ENCODE measurements around the gene MED6.

DNA sequence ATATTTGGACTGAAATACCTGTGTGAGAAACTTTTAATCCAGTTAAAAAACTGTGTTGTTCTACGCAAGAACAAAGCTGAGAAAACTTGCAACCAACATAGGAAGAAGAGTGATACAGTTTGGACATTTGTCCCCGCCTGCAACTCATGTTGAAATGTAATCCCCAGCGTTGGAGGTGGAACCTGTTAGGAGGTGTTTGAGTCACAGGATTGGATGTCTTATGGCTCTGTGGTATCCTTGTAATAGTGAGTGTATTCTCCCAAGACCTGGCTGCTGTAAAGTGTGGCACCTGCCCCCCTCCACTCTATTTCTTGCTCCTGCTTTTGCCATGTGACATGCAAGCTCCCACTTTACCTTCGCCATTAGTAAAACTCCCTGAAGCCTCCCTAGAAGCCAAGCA, 37.0 kb downstream of the MED6 start:
- TF ChIP-seq, protein P1, sequence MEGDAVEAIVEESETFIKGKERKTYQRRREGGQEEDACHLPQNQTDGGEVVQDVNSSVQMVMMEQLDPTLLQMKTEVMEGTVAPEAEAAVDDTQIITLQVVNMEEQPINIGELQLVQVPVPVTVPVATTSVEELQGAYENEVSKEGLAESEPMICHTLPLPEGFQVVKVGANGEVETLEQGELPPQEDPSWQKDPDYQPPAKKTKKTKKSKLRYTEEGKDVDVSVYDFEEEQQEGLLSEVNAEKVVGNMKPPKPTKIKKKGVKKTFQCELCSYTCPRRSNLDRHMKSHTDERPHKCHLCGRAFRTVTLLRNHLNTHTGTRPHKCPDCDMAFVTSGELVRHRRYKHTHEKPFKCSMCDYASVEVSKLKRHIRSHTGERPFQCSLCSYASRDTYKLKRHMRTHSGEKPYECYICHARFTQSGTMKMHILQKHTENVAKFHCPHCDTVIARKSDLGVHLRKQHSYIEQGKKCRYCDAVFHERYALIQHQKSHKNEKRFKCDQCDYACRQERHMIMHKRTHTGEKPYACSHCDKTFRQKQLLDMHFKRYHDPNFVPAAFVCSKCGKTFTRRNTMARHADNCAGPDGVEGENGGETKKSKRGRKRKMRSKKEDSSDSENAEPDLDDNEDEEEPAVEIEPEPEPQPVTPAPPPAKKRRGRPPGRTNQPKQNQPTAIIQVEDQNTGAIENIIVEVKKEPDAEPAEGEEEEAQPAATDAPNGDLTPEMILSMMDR (conservative IDR thresholded peaks at IDR 0.05; ENCODE audit: low read depth in 2 of 2) = no peak
- TF ChIP-seq, protein P2, sequence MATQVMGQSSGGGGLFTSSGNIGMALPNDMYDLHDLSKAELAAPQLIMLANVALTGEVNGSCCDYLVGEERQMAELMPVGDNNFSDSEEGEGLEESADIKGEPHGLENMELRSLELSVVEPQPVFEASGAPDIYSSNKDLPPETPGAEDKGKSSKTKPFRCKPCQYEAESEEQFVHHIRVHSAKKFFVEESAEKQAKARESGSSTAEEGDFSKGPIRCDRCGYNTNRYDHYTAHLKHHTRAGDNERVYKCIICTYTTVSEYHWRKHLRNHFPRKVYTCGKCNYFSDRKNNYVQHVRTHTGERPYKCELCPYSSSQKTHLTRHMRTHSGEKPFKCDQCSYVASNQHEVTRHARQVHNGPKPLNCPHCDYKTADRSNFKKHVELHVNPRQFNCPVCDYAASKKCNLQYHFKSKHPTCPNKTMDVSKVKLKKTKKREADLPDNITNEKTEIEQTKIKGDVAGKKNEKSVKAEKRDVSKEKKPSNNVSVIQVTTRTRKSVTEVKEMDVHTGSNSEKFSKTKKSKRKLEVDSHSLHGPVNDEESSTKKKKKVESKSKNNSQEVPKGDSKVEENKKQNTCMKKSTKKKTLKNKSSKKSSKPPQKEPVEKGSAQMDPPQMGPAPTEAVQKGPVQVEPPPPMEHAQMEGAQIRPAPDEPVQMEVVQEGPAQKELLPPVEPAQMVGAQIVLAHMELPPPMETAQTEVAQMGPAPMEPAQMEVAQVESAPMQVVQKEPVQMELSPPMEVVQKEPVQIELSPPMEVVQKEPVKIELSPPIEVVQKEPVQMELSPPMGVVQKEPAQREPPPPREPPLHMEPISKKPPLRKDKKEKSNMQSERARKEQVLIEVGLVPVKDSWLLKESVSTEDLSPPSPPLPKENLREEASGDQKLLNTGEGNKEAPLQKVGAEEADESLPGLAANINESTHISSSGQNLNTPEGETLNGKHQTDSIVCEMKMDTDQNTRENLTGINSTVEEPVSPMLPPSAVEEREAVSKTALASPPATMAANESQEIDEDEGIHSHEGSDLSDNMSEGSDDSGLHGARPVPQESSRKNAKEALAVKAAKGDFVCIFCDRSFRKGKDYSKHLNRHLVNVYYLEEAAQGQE (IDR thresholded peaks at IDR 0.05; ENCODE audit: unreplicated experiment) = no peak
- TF ChIP-seq POLR2AphosphoS5 (IDR thresholded peaks at IDR 0.05; ENCODE audit: low read depth) (no peak), EZH2 (IDR thresholded peaks at IDR 0.05; ENCODE audit: low read depth, unreplicated experiment) (no peak), EZH2phosphoT487 (IDR thresholded peaks at IDR 0.05; ENCODE audit: unreplicated experiment) (no peak), ZNF331 (CRISPR knock-in tag; IDR thresholded peaks at IDR 0.05; ENCODE audit: low read depth) (no peak), ZNF114 (CRISPR knock-in tag; IDR thresholded peaks at IDR 0.05) (no peak), CREB1 (CRISPR knock-in tag; IDR thresholded peaks at IDR 0.05; ENCODE audit: low read depth) (no peak), JUNB (IDR thresholded peaks at IDR 0.05; ENCODE audit: unreplicated experiment) (no peak)
- TF ChIP-seq, protein P3, sequence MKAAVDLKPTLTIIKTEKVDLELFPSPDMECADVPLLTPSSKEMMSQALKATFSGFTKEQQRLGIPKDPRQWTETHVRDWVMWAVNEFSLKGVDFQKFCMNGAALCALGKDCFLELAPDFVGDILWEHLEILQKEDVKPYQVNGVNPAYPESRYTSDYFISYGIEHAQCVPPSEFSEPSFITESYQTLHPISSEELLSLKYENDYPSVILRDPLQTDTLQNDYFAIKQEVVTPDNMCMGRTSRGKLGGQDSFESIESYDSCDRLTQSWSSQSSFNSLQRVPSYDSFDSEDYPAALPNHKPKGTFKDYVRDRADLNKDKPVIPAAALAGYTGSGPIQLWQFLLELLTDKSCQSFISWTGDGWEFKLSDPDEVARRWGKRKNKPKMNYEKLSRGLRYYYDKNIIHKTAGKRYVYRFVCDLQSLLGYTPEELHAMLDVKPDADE (IDR thresholded peaks at IDR 0.05) = no peak

Data from GM23338 (cell line).